Measurements from ENCODE around the gene EXOG. TPM values are rescaled to one million over a fixed set of nuclear protein-coding genes. Genes with fewer than 3 reads are reported as not detected.

Gene EXOG
- total and polyA plus RNA-seq, 4 donors, result 3.1 to 16.5 (median 11.1) TPM

DNA sequence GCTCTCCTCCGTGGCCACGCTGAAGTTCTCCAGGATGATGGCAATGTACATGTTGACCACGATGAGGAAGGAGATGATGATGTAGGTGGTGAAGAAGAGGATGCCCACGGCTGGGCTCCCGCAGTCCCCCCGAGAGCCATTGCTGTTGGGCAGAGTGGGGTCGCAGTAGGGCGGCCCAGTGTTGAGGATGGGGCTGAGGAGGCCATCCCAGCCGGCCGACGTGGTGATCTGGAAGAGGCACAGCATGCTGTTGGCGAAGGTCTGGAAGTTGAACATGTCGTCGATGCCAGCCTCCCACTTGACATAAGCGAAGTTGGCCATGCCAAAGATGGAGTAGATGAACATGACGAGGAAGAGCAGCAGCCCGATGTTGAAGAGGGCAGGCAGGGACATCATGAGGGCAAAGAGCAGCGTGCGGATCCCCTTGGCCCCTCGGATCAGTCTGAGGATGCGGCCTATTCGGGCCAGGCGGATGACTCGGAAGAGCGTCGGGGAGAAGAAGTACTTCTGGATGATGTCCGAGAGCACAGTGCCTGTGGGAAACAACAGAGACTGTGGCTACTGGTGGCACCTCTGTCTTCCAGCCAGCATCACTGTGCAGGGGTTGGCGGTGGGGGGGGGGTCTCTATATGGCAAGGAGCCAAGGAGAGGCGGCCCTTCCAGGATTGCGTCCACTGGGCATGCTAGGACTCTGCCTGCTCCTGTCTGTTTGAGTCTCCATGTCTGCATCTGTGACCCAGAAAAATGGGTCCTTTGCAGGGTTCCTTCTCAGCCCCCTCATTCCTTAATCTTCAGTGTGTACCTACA, 55.1 kb downstream of the EXOG start:
- Histone ChIP-seq H3K27ac (ENCODE audit: low read depth in 1 of 2, low read length in 1 of 2) (no peak overlapping the region), H3K9me3 (ENCODE audit: control insufficient read depth in 4 of 4, insufficient read depth in 3 of 4, low read length in 3 of 4) (peaks cover 0 to 3% (median 0%) of the 10 kb centered on the region in 4 donors), H3K4me3 (no peak overlapping the region), H3K36me3 (ENCODE audit: control insufficient read depth in 4 of 4, insufficient read depth in 4 of 4, low read length in 4 of 4) (peaks cover 0 to under 1% (median 0%) of the 10 kb centered on the region in 4 donors), H3K9ac (ENCODE audit: insufficient read depth in 1 of 2, low read length in 2 of 2) (no peak overlapping the region), H3K4me1 (ENCODE audit: control insufficient read depth in 5 of 5, insufficient read depth in 5 of 5, low read length in 5 of 5) (no peaks in the 10 kb centered on the region), H3K27me3 (ENCODE audit: control insufficient read depth in 3 of 3, insufficient read depth in 3 of 3, low read length in 2 of 3) (no peaks in the 10 kb centered on the region)
- 96 to 97% methylated on average over 30 of the region's 30 CpGs for WGBS, 2 donors
- no peak for ATAC-seq (ENCODE audit: insufficient read depth, low FRiP score)
- TF ChIP-seq CTCF (IDR thresholded peaks at IDR 0.05; ENCODE audit: control extremely low read depth, extremely low read depth), result no peak
- no peak for DNase-seq

DNA sequence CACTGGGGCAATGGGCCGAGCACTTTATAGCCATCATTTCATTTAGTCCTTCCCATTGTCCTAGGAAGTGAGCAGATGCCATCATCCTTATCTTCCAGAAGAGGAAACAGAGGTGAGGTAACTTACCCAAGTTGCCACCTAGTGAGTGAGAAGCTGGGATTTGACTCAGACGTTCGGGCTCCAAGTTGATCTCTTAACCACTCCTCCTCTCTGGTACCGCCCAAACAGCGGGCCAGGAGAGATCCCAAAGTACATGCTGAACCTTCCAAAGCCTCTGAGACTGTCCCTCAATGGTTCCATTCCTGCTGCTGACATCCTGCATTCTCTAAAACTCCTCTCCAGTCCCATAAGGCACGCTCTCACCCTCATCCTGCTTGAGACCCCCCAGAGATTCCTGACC, 56.2 kb downstream of the EXOG start:
- Histone ChIP-seq H3K4me3 (no peak overlapping the region), H3K36me3 (ENCODE audit: control insufficient read depth in 4 of 4, insufficient read depth in 4 of 4, low read length in 4 of 4) (peaks cover 0 to 3% (median 0%) of the 10 kb centered on the region in 4 donors), H3K9ac (ENCODE audit: insufficient read depth in 1 of 2, low read length in 2 of 2) (no peak overlapping the region), H3K27ac (ENCODE audit: low read depth in 1 of 2, low read length in 1 of 2) (no peak overlapping the region), H3K27me3 (ENCODE audit: control insufficient read depth in 3 of 3, insufficient read depth in 3 of 3, low read length in 2 of 3) (no peaks in the 10 kb centered on the region), H3K4me1 (ENCODE audit: control insufficient read depth in 5 of 5, insufficient read depth in 5 of 5, low read length in 5 of 5) (no peaks in the 10 kb centered on the region), H3K9me3 (ENCODE audit: control insufficient read depth in 4 of 4, insufficient read depth in 3 of 4, low read length in 3 of 4) (peaks cover 0 to 3% (median 0%) of the 10 kb centered on the region in 4 donors)
- no peak for ATAC-seq (ENCODE audit: insufficient read depth, low FRiP score)
- WGBS, 2 donors, result 77 to 88% methylated on average over 6 of the region's 6 CpGs
- DNase-seq, result no peak
- TF ChIP-seq CTCF (IDR thresholded peaks at IDR 0.05; ENCODE audit: control extremely low read depth, extremely low read depth), result no peak

DNA sequence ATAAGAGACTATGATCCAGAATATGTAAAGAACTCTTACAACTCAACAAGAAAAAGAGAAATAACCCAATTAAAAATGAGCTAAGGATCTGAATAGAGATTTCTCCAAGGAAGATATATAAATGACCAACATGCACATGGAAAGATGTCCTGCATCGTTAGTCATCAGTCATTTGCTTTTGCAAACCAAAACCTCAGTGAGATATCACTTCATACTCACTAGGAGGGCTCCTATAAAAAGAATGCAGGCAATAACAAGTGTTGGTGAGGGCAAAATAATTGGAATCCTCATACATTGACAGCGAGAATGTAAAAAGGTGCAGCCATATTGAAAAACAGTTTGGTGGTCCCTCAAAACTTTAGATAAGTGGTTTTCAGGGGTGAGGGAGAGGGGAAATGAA, 56.9 kb downstream of the EXOG start:
- no peak overlapping the region for H3K27ac ChIP-seq (ENCODE audit: low read depth in 1 of 2, low read length in 1 of 2)
- 93 to 95% methylated on average over 2 of the region's 2 CpGs for WGBS, 2 donors
- H3K27me3 ChIP-seq (ENCODE audit: control insufficient read depth in 3 of 3, insufficient read depth in 3 of 3, low read length in 2 of 3), result no peaks in the 10 kb centered on the region
- peaks cover 0 to 3% (median 0%) of the 10 kb centered on the region in 4 donors for H3K36me3 ChIP-seq (ENCODE audit: control insufficient read depth in 4 of 4, insufficient read depth in 4 of 4, low read length in 4 of 4)
- no peak for DNase-seq
- no peaks in the 10 kb centered on the region for H3K4me1 ChIP-seq (ENCODE audit: control insufficient read depth in 5 of 5, insufficient read depth in 5 of 5, low read length in 5 of 5)
- peaks cover 0 to 3% (median 0%) of the 10 kb centered on the region in 4 donors for H3K9me3 ChIP-seq (ENCODE audit: control insufficient read depth in 4 of 4, insufficient read depth in 3 of 4, low read length in 3 of 4)
- no peak overlapping the region for H3K4me3 ChIP-seq
- H3K9ac ChIP-seq (ENCODE audit: insufficient read depth in 1 of 2, low read length in 2 of 2), result no peak overlapping the region
- TF ChIP-seq CTCF (IDR thresholded peaks at IDR 0.05; ENCODE audit: control extremely low read depth, extremely low read depth), result no peak
- no peak for ATAC-seq (ENCODE audit: insufficient read depth, low FRiP score)

Measured in lung (tissue), 12 donors.